ENCODE measurements around the gene PRRT2.
"Not testable (repeated sequence)": the region's sequence is repeated elsewhere in the genome, so short reads cannot be mapped to it uniquely, and the experiment has no call there.

PRRT2 gene

DNA sequence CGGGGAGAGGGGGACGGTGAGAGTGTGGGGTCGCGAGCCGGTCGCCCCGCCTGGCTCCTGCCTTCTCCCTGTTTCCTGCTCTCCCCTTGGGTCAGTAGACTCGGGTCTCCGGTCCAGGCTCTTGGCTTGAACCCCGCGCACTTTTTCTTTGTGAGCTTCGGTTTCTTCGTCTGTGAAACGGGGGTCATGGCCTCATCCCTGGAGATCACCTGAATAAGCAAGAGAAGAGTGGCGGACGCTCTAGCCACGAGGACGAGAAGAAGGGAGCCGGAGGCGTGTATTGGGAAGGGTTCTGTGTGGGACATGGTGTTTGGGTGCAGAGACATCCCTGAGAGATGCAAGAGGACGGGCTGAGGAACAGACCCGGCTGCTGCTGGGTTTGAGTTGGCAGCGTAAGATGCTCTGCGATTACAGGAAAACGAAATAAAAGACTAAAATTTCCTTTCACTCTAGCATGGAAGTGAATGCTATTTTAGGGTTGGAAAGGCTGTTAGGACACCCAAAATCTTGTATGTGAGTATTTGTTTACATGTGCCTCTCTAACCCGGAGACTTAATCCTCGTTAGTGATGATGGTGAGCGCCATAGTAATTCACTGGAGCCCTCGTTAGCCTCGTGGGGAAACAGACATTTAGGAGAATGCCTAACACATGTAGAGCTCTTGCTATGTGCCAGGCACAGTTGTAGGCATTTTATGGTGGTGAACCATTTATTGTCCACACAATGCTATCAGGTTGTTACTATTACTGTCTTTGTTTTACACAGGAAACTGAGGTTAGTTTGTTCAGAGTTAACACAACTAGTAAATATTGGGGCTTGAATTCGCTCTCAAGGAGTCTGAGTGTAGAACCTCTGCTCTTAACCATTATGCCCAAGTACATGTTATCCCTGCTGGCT, 20.8 kb upstream of the PRRT2 start:
- peak; percentile 50 for DNase-seq

- DNase-seq, result no peak
These were observed 19.9 kb upstream of the PRRT2 start for GRCh38 chr16:29791845-29792807.

DNA sequence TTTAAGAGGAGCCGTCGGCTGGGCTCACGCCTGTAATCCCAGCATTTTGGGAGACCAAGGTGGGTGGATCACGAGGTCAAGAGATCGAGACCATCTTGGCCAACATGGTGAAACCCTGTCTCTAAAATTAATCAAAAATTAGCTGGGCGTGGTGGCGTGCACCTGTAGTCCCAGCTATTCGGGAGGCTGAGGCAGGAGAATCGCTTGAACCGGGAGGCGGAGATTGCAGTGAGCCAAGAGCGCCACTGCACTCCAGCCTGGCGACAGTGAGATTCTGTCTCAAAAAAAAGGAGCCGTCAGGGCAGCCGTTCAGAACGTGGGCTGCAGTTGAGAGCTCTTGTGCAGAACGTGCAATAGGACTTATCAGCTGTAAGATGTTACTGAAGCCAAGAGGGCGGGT, 18.8 kb upstream of the PRRT2 start:
- DNase-seq, result not testable (repeated sequence)

- DNase-seq, result no peak
These were observed 17.7 kb upstream of the PRRT2 start for GRCh38 chr16:29794231-29794710.

GRCh38 chr16:29802416-29802935, 9.5 kb upstream of the PRRT2 start:
- no peak for DNase-seq

DNA sequence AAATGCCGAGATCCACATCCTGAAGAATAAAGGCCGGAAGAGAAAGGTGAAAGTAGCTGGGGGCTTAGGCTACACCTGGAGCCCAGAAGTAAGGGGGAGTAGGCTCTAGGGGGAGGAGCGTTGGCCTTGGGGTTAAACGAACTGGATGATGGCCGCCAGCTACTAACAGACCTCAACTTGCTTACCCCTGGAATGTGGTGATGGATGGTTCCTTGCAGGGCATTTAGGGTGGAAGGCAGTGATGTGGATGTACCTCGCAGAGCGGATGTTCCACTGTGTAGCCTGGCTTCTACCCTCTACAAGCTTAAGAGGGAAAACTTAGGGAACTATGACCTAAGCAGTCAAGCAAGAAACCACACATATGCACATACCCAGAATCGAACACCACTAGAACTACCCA, 8.0 kb upstream of the PRRT2 start:
- peak; percentile 27 for DNase-seq

- DNase-seq, result peak; percentile 74
These were observed 7.3 kb upstream of the PRRT2 start for GRCh38 chr16:29804455-29805231.

DNA sequence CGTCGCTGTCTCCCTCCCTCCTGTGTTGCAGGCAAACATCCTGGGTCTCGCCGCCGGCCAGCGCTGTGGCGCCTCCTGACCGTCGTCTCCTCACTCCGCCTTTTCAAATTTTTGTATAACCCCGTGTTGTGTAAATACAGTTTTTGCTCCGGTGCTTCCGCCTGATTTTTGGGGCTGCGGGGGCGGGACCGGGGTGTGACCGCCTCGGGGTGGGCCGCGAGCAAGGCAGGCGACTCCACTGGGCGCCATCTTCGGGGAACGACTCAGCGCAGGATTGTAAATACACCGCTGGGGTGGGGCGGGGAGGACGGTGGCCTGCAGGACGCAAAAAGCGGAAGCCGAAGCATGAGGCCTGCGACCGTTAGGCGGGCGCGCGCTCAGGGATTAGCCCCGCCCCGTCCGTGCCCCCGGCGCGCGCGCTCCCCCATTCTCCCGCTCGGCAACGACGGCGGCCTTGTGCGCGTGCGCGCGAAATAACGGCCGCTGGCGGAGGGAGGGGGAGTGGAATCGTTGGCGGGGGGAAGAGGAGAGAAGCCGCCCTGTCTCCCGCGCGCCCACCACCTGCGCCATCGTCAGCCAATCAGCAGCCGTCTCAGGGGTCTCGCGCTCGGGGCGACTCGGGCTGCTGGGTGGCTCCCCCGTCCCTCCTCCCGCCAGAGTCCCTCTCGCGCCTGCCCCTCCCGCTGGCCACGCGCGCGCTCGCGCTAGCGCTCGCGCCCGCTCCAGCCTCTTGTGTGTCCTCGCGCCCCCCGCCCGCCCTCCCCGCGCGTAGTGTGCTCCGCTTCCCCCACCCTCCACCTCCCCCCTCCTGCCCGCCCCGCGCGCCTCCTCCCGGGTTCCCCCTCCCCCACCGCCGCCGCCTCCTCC, 6.5 kb upstream of the PRRT2 start:
- peak; percentile 98 for DNase-seq

- DNase-seq, result peak; percentile 97
These were observed 5.9 kb upstream of the PRRT2 start, which contains the start of gene MAZ for GRCh38 chr16:29806099-29806579. Gene MAZ (plus strand): TSS chr16:29806529. CDS start chr16:29806702, 173 bp downstream.

DNA sequence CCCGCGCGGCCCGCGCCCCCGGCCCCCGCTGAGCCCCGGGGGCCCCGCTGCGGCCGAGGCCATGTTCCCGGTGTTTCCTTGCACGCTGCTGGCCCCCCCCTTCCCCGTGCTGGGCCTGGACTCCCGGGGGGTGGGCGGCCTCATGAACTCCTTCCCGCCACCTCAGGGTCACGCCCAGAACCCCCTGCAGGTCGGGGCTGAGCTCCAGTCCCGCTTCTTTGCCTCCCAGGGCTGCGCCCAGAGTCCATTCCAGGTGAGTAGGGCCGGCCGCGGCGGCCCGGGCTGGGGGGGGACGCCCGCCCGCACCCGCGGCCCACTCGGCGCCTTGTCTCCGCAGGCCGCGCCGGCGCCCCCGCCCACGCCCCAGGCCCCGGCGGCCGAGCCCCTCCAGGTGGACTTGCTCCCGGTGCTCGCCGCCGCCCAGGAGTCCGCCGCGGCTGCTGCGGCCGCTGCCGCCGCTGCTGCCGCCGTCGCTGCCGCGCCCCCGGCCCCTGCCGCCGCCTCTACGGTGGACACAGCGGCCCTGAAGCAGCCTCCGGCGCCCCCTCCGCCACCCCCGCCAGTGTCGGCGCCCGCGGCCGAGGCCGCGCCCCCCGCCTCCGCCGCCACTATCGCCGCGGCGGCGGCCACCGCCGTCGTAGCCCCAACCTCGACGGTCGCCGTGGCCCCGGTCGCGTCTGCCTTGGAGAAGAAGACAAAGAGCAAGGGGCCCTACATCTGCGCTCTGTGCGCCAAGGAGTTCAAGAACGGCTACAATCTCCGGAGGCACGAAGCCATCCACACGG, 5.2 kb upstream of the PRRT2 start:
- DNase-seq, result peak; percentile 75

- DNase-seq, result peak; percentile 88
These were observed 4.4 kb upstream of the PRRT2 start for GRCh38 chr16:29807426-29808218.

- DNase-seq, result peak; percentile 54
These were observed 3.6 kb upstream of the PRRT2 start for GRCh38 chr16:29808219-29808900.

- no peak for DNase-seq
These were observed 2.8 kb upstream of the PRRT2 start for GRCh38 chr16:29809031-29809747.

DNA sequence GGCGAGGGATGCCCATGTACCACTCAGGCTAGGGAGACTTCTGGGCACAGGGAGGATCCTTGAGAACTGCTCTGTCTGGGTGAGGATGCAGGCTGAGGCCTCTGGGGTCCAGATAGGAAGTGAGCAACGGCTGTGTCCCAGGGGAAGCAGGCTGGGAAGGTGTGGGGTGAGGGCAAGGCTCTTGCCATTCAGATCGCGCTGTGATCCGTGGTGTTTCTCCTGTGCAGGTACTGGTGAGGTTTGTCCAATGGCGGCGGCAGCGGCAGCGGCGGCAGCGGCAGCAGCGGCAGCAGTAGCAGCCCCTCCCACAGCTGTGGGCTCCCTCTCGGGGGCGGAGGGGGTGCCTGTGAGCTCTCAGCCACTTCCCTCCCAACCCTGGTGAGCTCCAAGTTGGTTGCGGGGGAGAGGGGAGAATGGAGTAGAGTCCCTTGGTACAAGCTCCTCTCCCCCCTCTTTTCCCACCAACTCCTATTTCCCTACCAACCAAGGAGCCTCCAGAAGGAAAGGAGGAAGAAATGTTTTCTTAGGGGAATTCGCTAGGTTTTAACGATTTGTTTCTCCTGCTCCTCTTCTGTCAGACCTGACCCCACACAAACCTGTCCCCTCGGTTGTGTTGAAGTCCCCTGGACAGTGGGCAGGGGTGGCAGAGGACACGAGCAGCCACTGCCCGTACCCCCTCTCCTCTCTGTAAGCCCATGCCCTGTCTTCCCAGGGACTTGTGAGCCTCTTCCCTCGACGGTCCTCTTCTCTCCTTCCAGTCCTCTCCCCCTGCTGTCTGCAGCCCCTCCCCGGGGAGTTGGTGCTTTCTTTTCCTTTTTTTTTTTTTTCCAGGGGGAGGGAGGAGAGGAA, 1.9 kb upstream of the PRRT2 start:
- DNase-seq, result peak; percentile 61

- peak; percentile 62 for DNase-seq
These were observed 1.3 kb upstream of the PRRT2 start for GRCh38 chr16:29810699-29811169.

- peak; percentile 95 for DNase-seq
These were observed 660 bp upstream of the PRRT2 start for GRCh38 chr16:29811170-29811895.

Data from NCI-H82 (cell line).